HG02588 (cell line): Measurements from ENCODE around the gene BCO2.
A peak's percentile ranks its signal among the peaks of the same experiment; 100 is the strongest.

Experiments used
- ATAC-seq: cut with Tn5 transposase; IDR thresholded peaks from one replicate; pipeline ENCODE4 v1.9.1; 2021; ENCODE audit warnings: mild to moderate bottlenecking, moderate library complexity; ENCODE audit not compliant: unreplicated experiment

The BCO2 gene

GRCh38 chr11:112213753-112214152 lies 38.4 kb downstream of the BCO2 start:
- ATAC-seq = no peak

- ATAC-seq = no peak
These were observed 40.3 kb downstream of the BCO2 start for GRCh38 chr11:112215621-112216020.

GRCh38 chr11:112216561-112217105 lies 41.3 kb downstream of the BCO2 start:
- ATAC-seq = no peak

GRCh38 chr11:112219476-112220232 lies 44.3 kb downstream of the BCO2 start:
- ATAC-seq = peak; percentile 98

GRCh38 chr11:112221274-112221835 lies 46.0 kb downstream of the BCO2 start:
- ATAC-seq = no peak

- ATAC-seq = no peak
These were observed 47.0 kb downstream of the BCO2 start for GRCh38 chr11:112222303-112222702.

- no peak for ATAC-seq
These were observed 47.8 kb downstream of the BCO2 start for GRCh38 chr11:112223121-112223520.

- ATAC-seq = no peak
These were observed 48.6 kb downstream of the BCO2 start for GRCh38 chr11:112223754-112224532.

- no peak for ATAC-seq
These were observed 50.4 kb downstream of the BCO2 start for GRCh38 chr11:112225753-112226061.

GRCh38 chr11:112226062-112226830 lies 50.9 kb downstream of the BCO2 start, which contains the start of gene PTS:
TSS of gene PTS (plus strand) at chr11:112226428. CDS start at chr11:112226444, 16 bp downstream.
- peak; percentile 95 for ATAC-seq

- ATAC-seq = peak; percentile 43
These were observed 51.6 kb downstream of the BCO2 start for GRCh38 chr11:112226831-112227401.

- ATAC-seq = no peak
These were observed 52.2 kb downstream of the BCO2 start for GRCh38 chr11:112227471-112227870.

- ATAC-seq = no peak
These were observed 53.4 kb downstream of the BCO2 start for GRCh38 chr11:112228706-112229105.

- no peak for ATAC-seq
These were observed 53.8 kb downstream of the BCO2 start for GRCh38 chr11:112229159-112229558.

- no peak for ATAC-seq
These were observed 54.6 kb downstream of the BCO2 start for GRCh38 chr11:112229746-112230433.

GRCh38 chr11:112231952-112232351 lies 56.6 kb downstream of the BCO2 start:
- ATAC-seq = no peak

- no peak for ATAC-seq
These were observed 60.6 kb downstream of the BCO2 start for GRCh38 chr11:112235750-112236390.

GRCh38 chr11:112237451-112237850 lies 62.1 kb downstream of the BCO2 start:
- ATAC-seq = no peak

- no peak for ATAC-seq
These were observed 62.7 kb downstream of the BCO2 start for GRCh38 chr11:112238041-112238440.
